T-cell (primary cell): ENCODE data around the gene SMAP2. TPM values are rescaled to one million over a fixed set of nuclear protein-coding genes. Genes with fewer than 3 reads are reported as not detected.

Experiments used
- ATAC-seq, 4 experiments: fragments of 200-7000 bp in 3 of 4; fragments of 150-1000 bp in 1 of 4; cut with Tn5 transposase; replicated peaks in 1 of 4; 1 replicate in 3 of 4; 2 replicates in 1 of 4; pipeline ENCODE4 v1.10.0; 2021; ENCODE audit warnings: moderate library complexity in 3 of 4, mild to moderate bottlenecking in 2 of 4, moderate number of reproducible peaks in 1 of 4
- CTCF ChIA-PET, 2 donors: fragments of 300-600 bp; sonication (Branson Sonifier 250); formaldehyde crosslinking; loops; one replicate each; lab custom pipeline; 2022; ENCODE audit warnings: antibody characterized with exemption in 2 of 2; lab: Charles Lee
- POLR2A ChIA-PET, 2 donors: fragments of 300-600 bp; sonication (Branson Sonifier 250); formaldehyde crosslinking; loops; one replicate each; lab custom pipeline; 2022; ENCODE audit warnings: antibody characterized with exemption in 2 of 2; lab: Charles Lee
- DNase-seq, 35 experiments: peaks; one replicate each; pipeline versions ENCODE4 v3.0.0 to v3.0.0-alpha.2; 2013 to 2023
- H3K27ac ChIP-seq: one replicate; pipeline ENCODE4 v1.5.1; 2013; ENCODE audit warnings: low read length
- H3K27me3 ChIP-seq, 2 experiments: replicated peaks in 1 of 2; 1 replicate in 1 of 2; 2 replicates in 1 of 2; pipeline versions ENCODE4 v1.6.1 to v1.7.0; 2013; ENCODE audit warnings: low read length in 1 of 2, mixed read lengths in 1 of 2; ENCODE audit not compliant: control insufficient read depth in 2 of 2, insufficient read depth in 2 of 2; ENCODE audit errors: extremely low read depth in 1 of 2
- H3K36me3 ChIP-seq, 2 donors: 1 replicate in 1 of 2; 2 replicates in 1 of 2; pipeline versions ENCODE4 v1.6.1 to v1.7.0; 2013; ENCODE audit warnings: low read length in 1 of 2; ENCODE audit not compliant: control insufficient read depth in 2 of 2, insufficient read depth in 1 of 2; ENCODE audit errors: extremely low read depth in 1 of 2
- H3K4me1 ChIP-seq, 2 experiments: 1 replicate in 1 of 2; 2 replicates in 1 of 2; pipeline versions ENCODE4 v1.6.1 to v1.7.0; 2013; ENCODE audit warnings: low read length in 2 of 2, mixed read lengths in 1 of 2; ENCODE audit not compliant: insufficient read depth in 2 of 2, control insufficient read depth in 1 of 2; ENCODE audit errors: extremely low read depth in 1 of 2
- H3K4me3 ChIP-seq, 2 donors: 1 replicate in 1 of 2; 2 replicates in 1 of 2; pipeline versions ENCODE4 v1.5.1 to v1.7.0; 2013; ENCODE audit warnings: mild to moderate bottlenecking in 2 of 2, low read length in 1 of 2, moderate library complexity in 1 of 2; ENCODE audit not compliant: control insufficient read depth in 1 of 2; ENCODE audit errors: extremely low read depth in 1 of 2
- H3K9me3 ChIP-seq: 2 replicates; pipeline ENCODE4 v1.7.0; 2013
- H3K27ac Mint-ChIP-seq, 2 donors: one replicate each; pipeline ENCODE4 v1.8.0; 2020 to 2021; ENCODE audit warnings: mild to moderate bottlenecking in 2 of 2, mixed read lengths in 2 of 2
- H3K27me3 Mint-ChIP-seq, 2 donors: one replicate each; pipeline ENCODE4 v1.8.0; 2021 to 2022; ENCODE audit warnings: mixed read lengths in 2 of 2
- H3K36me3 Mint-ChIP-seq: one replicate; pipeline ENCODE4 v1.8.0; 2021; ENCODE audit warnings: mixed read lengths
- H3K4me1 Mint-ChIP-seq, 3 donors: one replicate each; pipeline ENCODE4 v1.8.0; 2020 to 2022; ENCODE audit warnings: mixed read lengths in 3 of 3, mild to moderate bottlenecking in 1 of 3
- H3K4me3 Mint-ChIP-seq, 3 donors: one replicate each; pipeline ENCODE4 v1.8.0; 2020 to 2022; ENCODE audit warnings: mild to moderate bottlenecking in 3 of 3, mixed read lengths in 3 of 3, moderate library complexity in 3 of 3
- H3K9me3 Mint-ChIP-seq, 3 donors: one replicate each; pipeline ENCODE4 v1.8.0; 2020 to 2022; ENCODE audit warnings: mixed read lengths in 3 of 3
- WGBS: methylation state at CpG from one replicate; pipeline ENCODE4 v1.1.5; 2013; ENCODE audit warnings: missing lambda C conversion rate; ENCODE audit not compliant: insufficient coverage; 5-methylcytosine and 5-hydroxymethylcytosine counted together
- total RNA-seq, 35 experiments: library from RNA in 6 of 35; stranded (reverse) in 6 of 35; fragments of 120-200 nt in 1 of 35; gene quantifications; one replicate each; pipeline versions ENCODE4 v1.2.1 to v1.2.4 and lab custom pipeline; 2013 to 2026

Gene SMAP2
- total RNA-seq, 5 donors from 2014 or later (not counting 1 experiment from before 2014, with no cell fraction given): 120 to 254 (median 123) TPM

GRCh38 chr1:40399984-40400704, 26.6 kb downstream of the SMAP2 start:
- ATAC-seq (no peak), DNase-seq (no peak)
- peak overlapping the region; percentile 11 to 42 (median 22) for H3K4me3 Mint-ChIP-seq
- Histone ChIP-seq H3K9me3 (no peaks in the 10 kb centered on the region), H3K27ac (peak overlapping the region; percentile 58), H3K36me3 (peaks cover 0 to 7% of the 10 kb centered on the region in 2 donors), H3K4me1 (peaks cover 59 to 66% of the 10 kb centered on the region in 2 experiments), H3K4me3 (no peak overlapping the region), H3K27me3 (no peaks in the 10 kb centered on the region)
- no peaks in the 10 kb centered on the region for H3K27me3 Mint-ChIP-seq
- peaks cover 9% of the 10 kb centered on the region for H3K36me3 Mint-ChIP-seq
- peaks cover 93 to 95% (median 94%) of the 10 kb centered on the region in 3 donors for H3K4me1 Mint-ChIP-seq
- ChIA-PET CTCF (interaction anchor here (0.6 to 2.1 kb wide), 13 partner anchors 10 to 300 kb away, joined by 3 to 8 read pairs (median 4); no protein-coding TSS in a partner anchor), POLR2A (interaction anchor here (0.5 to 3.9 kb wide), 10 partner anchors 9 to 228 kb away, joined by 3 to 32 read pairs (median 5); partner anchors contain the start of gene SMAP2 (in 1 of the 2))
- H3K27ac Mint-ChIP-seq: peak overlapping the region; percentile 77 to 88
- WGBS: 61% methylated on average over 3 of the region's 4 CpGs
- no peaks in the 10 kb centered on the region for H3K9me3 Mint-ChIP-seq

GRCh38 chr1:40401473-40402201, 28.1 kb downstream of the SMAP2 start:
- ATAC-seq (no peak), DNase-seq (no peak)
- H3K9me3 ChIP-seq: no peaks in the 10 kb centered on the region
- H3K4me3 Mint-ChIP-seq: peak overlapping the region; percentile 7 to 57 (median 22)
- no peak overlapping the region for H3K4me3 ChIP-seq
- peaks cover 44 to 64% of the 10 kb centered on the region in 2 experiments for H3K4me1 ChIP-seq
- no peaks in the 10 kb centered on the region for H3K27me3 ChIP-seq
- CTCF ChIA-PET: interaction anchor here in 1 of 2 donors (0.9 kb wide), 1 partner anchor 178 kb away, joined by 4 read pairs; no protein-coding TSS in a partner anchor
- no peaks in the 10 kb centered on the region for H3K27me3 Mint-ChIP-seq
- no CpG with 5 or more reads among the region's 7 CpGs for WGBS
- peaks cover 90 to 94% (median 91%) of the 10 kb centered on the region in 3 donors for H3K4me1 Mint-ChIP-seq
- peaks cover 9% of the 10 kb centered on the region for H3K36me3 Mint-ChIP-seq
- peak overlapping the region; percentile 6 for H3K27ac ChIP-seq
- POLR2A ChIA-PET: interaction anchor here (0.6 to 3.0 kb wide), 3 partner anchors 9 to 15 kb away, joined by 9 to 18 read pairs (median 14); no protein-coding TSS in a partner anchor
- no peaks in the 10 kb centered on the region for H3K9me3 Mint-ChIP-seq
- peak overlapping the region; percentile 77 to 88 for H3K27ac Mint-ChIP-seq
- H3K36me3 ChIP-seq: peaks cover 4 to 9% of the 10 kb centered on the region in 2 donors

GRCh38 chr1:40404670-40405462, 31.3 kb downstream of the SMAP2 start:
- Histone ChIP-seq H3K27ac (peak overlapping the region; percentile 87), H3K27me3 (no peaks in the 10 kb centered on the region), H3K4me1 (peaks cover 30 to 44% of the 10 kb centered on the region in 2 experiments), H3K4me3 (no peak overlapping the region), H3K9me3 (no peaks in the 10 kb centered on the region), H3K36me3 (peaks cover 9 to 33% of the 10 kb centered on the region in 2 donors)
- DNase-seq (peak in 21 of 35 experiments; percentile 18 to 87 (median 48)), ATAC-seq (peak; percentile 62 to 82 (median 70))
- Mint-ChIP-seq H3K27me3 (no peaks in the 10 kb centered on the region), H3K4me1 (peaks cover 76 to 82% (median 79%) of the 10 kb centered on the region in 3 donors), H3K36me3 (peaks cover 27% of the 10 kb centered on the region), H3K9me3 (no peaks in the 10 kb centered on the region), H3K4me3 (peak overlapping the region; percentile 44 to 57 (median 49)), H3K27ac (peak overlapping the region; percentile 75 to 88)
- CTCF ChIA-PET: interaction anchor here (0.5 to 3.1 kb wide), 26 partner anchors 9 to 651 kb away, joined by 3 to 36 read pairs (median 4); partner anchors contain the start of gene SMAP2 (in 1 of the 2)
- POLR2A ChIA-PET: interaction anchor here (0.5 to 2.1 kb wide), 8 partner anchors 11 to 281 kb away, joined by 3 to 11 read pairs (median 4); partner anchors contain the start of gene SMAP2 (in 1 of the 2)
- WGBS: 66% methylated on average over 4 of the region's 11 CpGs

- DNase-seq (no peak), ATAC-seq (no peak)
- Mint-ChIP-seq H3K4me1 (peaks cover 67 to 75% (median 73%) of the 10 kb centered on the region in 3 donors), H3K36me3 (peaks cover 24% of the 10 kb centered on the region), H3K4me3 (peak overlapping the region in 1 of 3 donors; percentile 6), H3K27me3 (no peaks in the 10 kb centered on the region), H3K9me3 (no peaks in the 10 kb centered on the region), H3K27ac (peak overlapping the region; percentile 66 to 70)
- Histone ChIP-seq H3K9me3 (no peaks in the 10 kb centered on the region), H3K36me3 (peaks cover 9 to 43% of the 10 kb centered on the region in 2 donors), H3K27ac (no peak overlapping the region), H3K27me3 (no peaks in the 10 kb centered on the region), H3K4me1 (peaks cover 26 to 36% of the 10 kb centered on the region in 2 experiments), H3K4me3 (no peak overlapping the region)
- ChIA-PET CTCF (interaction anchor here (0.6 to 3.1 kb wide), 9 partner anchors 10 to 327 kb away, joined by 3 to 36 read pairs (median 7); no protein-coding TSS in a partner anchor), POLR2A (interaction anchor here in 1 of 2 donors (0.6 to 2.1 kb wide), 2 partner anchors 13 to 20 kb away, joined by 8 to 11 read pairs; no protein-coding TSS in a partner anchor)
- WGBS: 100% methylated on average over 1 of the region's 4 CpGs
Observed at GRCh38 chr1:40405812-40406211, 32.3 kb downstream of the SMAP2 start.

GRCh38 chr1:40407453-40407852, 33.9 kb downstream of the SMAP2 start:
- H3K27ac ChIP-seq: no peak overlapping the region
- Mint-ChIP-seq H3K27ac (no peak overlapping the region), H3K27me3 (no peaks in the 10 kb centered on the region), H3K4me3 (no peak overlapping the region), H3K4me1 (peaks cover 53 to 69% (median 63%) of the 10 kb centered on the region in 3 donors), H3K36me3 (peaks cover 32% of the 10 kb centered on the region), H3K9me3 (no peaks in the 10 kb centered on the region)
- H3K36me3 ChIP-seq: peaks cover 9 to 53% of the 10 kb centered on the region in 2 donors
- ChIA-PET CTCF (interaction anchor here in 1 of 2 donors (0.5 to 1.4 kb wide), 7 partner anchors 11 to 263 kb away, joined by 3 to 9 read pairs (median 5); no protein-coding TSS in a partner anchor), POLR2A (interaction anchor here (0.7 to 1.6 kb wide), 3 partner anchors 26 to 91 kb away, joined by 3 read pairs; no protein-coding TSS in a partner anchor)
- no peaks in the 10 kb centered on the region for H3K9me3 ChIP-seq
- ATAC-seq (no peak), DNase-seq (no peak)
- H3K4me1 ChIP-seq: peaks cover 18 to 24% of the 10 kb centered on the region in 2 experiments
- no peaks in the 10 kb centered on the region for H3K27me3 ChIP-seq
- H3K4me3 ChIP-seq: no peak overlapping the region
